CD14-positive monocyte (primary cell): ENCODE data around the gene DLEC1. TPM values are rescaled to one million over a fixed set of nuclear protein-coding genes. Genes with fewer than 3 reads are reported as not detected.

Source experiments
- DNase-seq, 3 donors: peaks; one replicate each; pipeline ENCODE4 v3.0.0-alpha.2; 2011 to 2022
- H2AFZ ChIP-seq: 2 replicates; pipeline ENCODE4 v1.6.0; 2012; ENCODE audit warnings: mild to moderate bottlenecking, low read depth, low read length, inconsistent platforms; ENCODE audit not compliant: insufficient read depth, poor library complexity, severe bottlenecking
- H3K27ac ChIP-seq, 2 donors: 1 replicate in 1 of 2; 2 replicates in 1 of 2; pipeline ENCODE4 v1.5.1; 2012 to 2013; ENCODE audit warnings: low read length in 2 of 2, control low read depth in 1 of 2, inconsistent platforms in 1 of 2, low read depth in 1 of 2, mild to moderate bottlenecking in 1 of 2
- H3K27me3 ChIP-seq, 2 donors: one replicate each; pipeline versions ENCODE4 v1.6.0 to v1.6.1; 2011 to 2013; ENCODE audit warnings: low read length in 2 of 2; ENCODE audit not compliant: control insufficient read depth in 2 of 2, insufficient read depth in 2 of 2
- H3K36me3 ChIP-seq, 2 donors: replicated peaks in 1 of 2; 1 replicate in 1 of 2; 2 replicates in 1 of 2; pipeline versions ENCODE4 v1.5.1 to v1.6.1; 2012 to 2013; ENCODE audit warnings: low read length in 2 of 2, control low read depth in 1 of 2, inconsistent platforms in 1 of 2, mild to moderate bottlenecking in 1 of 2; ENCODE audit not compliant: insufficient read depth in 2 of 2, control insufficient read depth in 1 of 2
- H3K4me1 ChIP-seq, 2 donors: 1 replicate in 1 of 2; 2 replicates in 1 of 2; pipeline versions ENCODE4 v1.5.1 to v1.6.1; 2012 to 2013; ENCODE audit warnings: low read length in 2 of 2, control low read depth in 1 of 2, inconsistent platforms in 1 of 2, mild to moderate bottlenecking in 1 of 2, moderate library complexity in 1 of 2; ENCODE audit not compliant: insufficient read depth in 2 of 2, control insufficient read depth in 1 of 2
- H3K4me2 ChIP-seq: replicated peaks from 2 replicates; pipeline ENCODE3; 2012; ENCODE audit warnings: low read length, moderate library complexity, mild to moderate bottlenecking; ENCODE audit not compliant: poor library complexity, severe bottlenecking; ENCODE audit errors: extremely low read depth
- H3K4me3 ChIP-seq, 3 experiments: fragments of 200-600 bp in 1 of 3; sonication (generic) in 1 of 3; replicated peaks in 1 of 3; 1 replicate in 2 of 3; 2 replicates in 1 of 3; pipeline ENCODE4 v1.5.1; 2011 to 2013; ENCODE audit warnings: low read length in 3 of 3, mild to moderate bottlenecking in 3 of 3, control low read depth in 2 of 3, low read depth in 2 of 3, inconsistent platforms in 1 of 3, moderate library complexity in 1 of 3
- H3K79me2 ChIP-seq: 2 replicates; pipeline ENCODE4 v1.6.0; 2012; ENCODE audit warnings: mild to moderate bottlenecking, control low read depth, inconsistent platforms, low read length, moderate library complexity; ENCODE audit not compliant: insufficient read depth
- H3K9ac ChIP-seq: 2 replicates; pipeline ENCODE4 v1.6.0; 2017; ENCODE audit warnings: low read length, mild to moderate bottlenecking; ENCODE audit not compliant: insufficient read depth, poor library complexity, severe bottlenecking
- H3K9me3 ChIP-seq, 2 donors: replicated peaks in 1 of 2; 1 replicate in 1 of 2; 2 replicates in 1 of 2; pipeline versions ENCODE4 v1.5.1 to v1.6.1; 2012 to 2013; ENCODE audit warnings: low read length in 2 of 2, control low read depth in 1 of 2; ENCODE audit not compliant: control insufficient read depth in 1 of 2, insufficient read depth in 1 of 2
- H4K20me1 ChIP-seq: 2 replicates; pipeline ENCODE4 v1.6.0; 2012; ENCODE audit warnings: mild to moderate bottlenecking, low read length, control low read depth, moderate library complexity; ENCODE audit not compliant: insufficient read depth
- H3K27ac Mint-ChIP-seq, 7 donors: one replicate each; pipeline ENCODE4 v1.8.0; 2020; ENCODE audit warnings: mild to moderate bottlenecking in 7 of 7, mixed read lengths in 7 of 7, moderate library complexity in 6 of 7, inconsistent platforms in 2 of 7
- H3K27me3 Mint-ChIP-seq, 3 donors: one replicate each; pipeline ENCODE4 v1.8.0; 2021 to 2022; ENCODE audit warnings: low read depth in 3 of 3, mild to moderate bottlenecking in 3 of 3, mixed read lengths in 3 of 3, moderate library complexity in 3 of 3, inconsistent platforms in 1 of 3
- H3K36me3 Mint-ChIP-seq, 2 donors: one replicate each; pipeline ENCODE4 v1.8.0; 2020; ENCODE audit warnings: mixed read lengths in 2 of 2, inconsistent platforms in 1 of 2, mild to moderate bottlenecking in 1 of 2
- H3K4me1 Mint-ChIP-seq: one replicate; pipeline ENCODE4 v1.8.0; 2020; ENCODE audit warnings: mild to moderate bottlenecking, mixed read lengths
- H3K4me3 Mint-ChIP-seq, 2 donors: one replicate each; pipeline ENCODE4 v1.8.0; 2020; ENCODE audit warnings: mild to moderate bottlenecking in 2 of 2, mixed read lengths in 2 of 2, moderate library complexity in 1 of 2
- H3K9me3 Mint-ChIP-seq, 7 donors: one replicate each; pipeline ENCODE4 v1.8.0; 2020 to 2022; ENCODE audit warnings: mixed read lengths in 7 of 7, mild to moderate bottlenecking in 6 of 7, moderate library complexity in 6 of 7, inconsistent platforms in 2 of 7
- WGBS: methylation state at CpG from one replicate; pipeline ENCODE4 v1.1.5; 2013; ENCODE audit warnings: missing lambda C conversion rate; ENCODE audit not compliant: insufficient coverage; 5-methylcytosine and 5-hydroxymethylcytosine counted together
- intact Hi-C, 2 donors: fragments of 100-400 bp; cut with micrococcal nuclease; formaldehyde crosslinking; loops; one replicate each; pipeline versions ENCODE4 v1.15.0 to v1.15.1; 2023
- polyA plus RNA-seq, 3 donors: library from polyadenylated mRNA; depleted of rRNA in 1 of 3; unstranded in 2 of 3; stranded (reverse) in 1 of 3; fragments of 300-500 nt in 2 of 3; fragments of >200 nt in 1 of 3; fragmentation: Illumina TruSeq in 2 of 3; gene quantifications; 1 replicate in 2 of 3; 2 replicates in 1 of 3; pipeline ENCODE4 v1.2.3, GENCODE V29; 2012 to 2021
- TF ChIP-seq, protein P1 (sequence below): fragments of 200-600 bp; IDR thresholded peaks from one replicate; pipeline ENCODE4 v1.8.0; 2022; ENCODE audit warnings: antibody characterized with exemption, mild to moderate bottlenecking

The DLEC1 gene
- polyA plus RNA-seq, 3 donors: 0.11 to 0.81 (median 0.14) TPM

DNA sequence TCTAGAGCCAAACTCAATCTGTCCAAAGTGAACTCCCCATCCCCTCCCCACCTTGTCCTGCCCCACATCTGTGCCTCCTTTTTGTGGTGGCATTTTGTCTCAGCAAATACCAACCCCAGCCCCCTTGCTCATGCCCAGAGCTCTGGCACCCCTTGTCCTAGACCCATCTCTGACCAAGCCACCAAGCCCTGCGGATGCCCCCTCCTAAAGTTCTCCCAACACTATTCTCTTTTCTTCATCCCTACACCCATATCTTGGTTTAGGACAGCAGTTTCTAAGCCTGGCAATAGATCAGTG is 80.2 kb downstream of the DLEC1 start:
- Mint-ChIP-seq H3K27ac (peak overlapping the region in 2 of 7 donors; percentile 62 to 81), H3K9me3 (no peaks in the 10 kb centered on the region), H3K36me3 (peaks cover 55 to 64% of the 10 kb centered on the region in 2 donors), H3K4me1 (peaks cover 14% of the 10 kb centered on the region), H3K27me3 (peaks cover 3 to 10% (median 4%) of the 10 kb centered on the region in 3 donors), H3K4me3 (no peak overlapping the region)
- Histone ChIP-seq H4K20me1 (peaks cover 74% of the 10 kb centered on the region), H3K4me1 (peaks cover 0 to 5% of the 10 kb centered on the region in 2 donors), H3K27me3 (no peaks in the 10 kb centered on the region), H3K4me3 (no peak overlapping the region), H3K36me3 (peaks cover 44 to 62% of the 10 kb centered on the region in 2 donors), H3K4me2 (no peak overlapping the region), H3K9me3 (no peaks in the 10 kb centered on the region), H2AFZ (no peak overlapping the region), H3K79me2 (no peaks in the 10 kb centered on the region), H3K9ac (no peak overlapping the region), H3K27ac (no peak overlapping the region)
- 100% methylated on average over 1 of the region's 1 CpG for WGBS
- intact Hi-C loops: loop anchor here (5.0 to 10.0 kb wide), 3 partner anchors 144 to 358 kb away; no protein-coding TSS in a partner anchor
- TF ChIP-seq, protein P1, sequence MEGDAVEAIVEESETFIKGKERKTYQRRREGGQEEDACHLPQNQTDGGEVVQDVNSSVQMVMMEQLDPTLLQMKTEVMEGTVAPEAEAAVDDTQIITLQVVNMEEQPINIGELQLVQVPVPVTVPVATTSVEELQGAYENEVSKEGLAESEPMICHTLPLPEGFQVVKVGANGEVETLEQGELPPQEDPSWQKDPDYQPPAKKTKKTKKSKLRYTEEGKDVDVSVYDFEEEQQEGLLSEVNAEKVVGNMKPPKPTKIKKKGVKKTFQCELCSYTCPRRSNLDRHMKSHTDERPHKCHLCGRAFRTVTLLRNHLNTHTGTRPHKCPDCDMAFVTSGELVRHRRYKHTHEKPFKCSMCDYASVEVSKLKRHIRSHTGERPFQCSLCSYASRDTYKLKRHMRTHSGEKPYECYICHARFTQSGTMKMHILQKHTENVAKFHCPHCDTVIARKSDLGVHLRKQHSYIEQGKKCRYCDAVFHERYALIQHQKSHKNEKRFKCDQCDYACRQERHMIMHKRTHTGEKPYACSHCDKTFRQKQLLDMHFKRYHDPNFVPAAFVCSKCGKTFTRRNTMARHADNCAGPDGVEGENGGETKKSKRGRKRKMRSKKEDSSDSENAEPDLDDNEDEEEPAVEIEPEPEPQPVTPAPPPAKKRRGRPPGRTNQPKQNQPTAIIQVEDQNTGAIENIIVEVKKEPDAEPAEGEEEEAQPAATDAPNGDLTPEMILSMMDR: no peak
- no peak for DNase-seq

DNA sequence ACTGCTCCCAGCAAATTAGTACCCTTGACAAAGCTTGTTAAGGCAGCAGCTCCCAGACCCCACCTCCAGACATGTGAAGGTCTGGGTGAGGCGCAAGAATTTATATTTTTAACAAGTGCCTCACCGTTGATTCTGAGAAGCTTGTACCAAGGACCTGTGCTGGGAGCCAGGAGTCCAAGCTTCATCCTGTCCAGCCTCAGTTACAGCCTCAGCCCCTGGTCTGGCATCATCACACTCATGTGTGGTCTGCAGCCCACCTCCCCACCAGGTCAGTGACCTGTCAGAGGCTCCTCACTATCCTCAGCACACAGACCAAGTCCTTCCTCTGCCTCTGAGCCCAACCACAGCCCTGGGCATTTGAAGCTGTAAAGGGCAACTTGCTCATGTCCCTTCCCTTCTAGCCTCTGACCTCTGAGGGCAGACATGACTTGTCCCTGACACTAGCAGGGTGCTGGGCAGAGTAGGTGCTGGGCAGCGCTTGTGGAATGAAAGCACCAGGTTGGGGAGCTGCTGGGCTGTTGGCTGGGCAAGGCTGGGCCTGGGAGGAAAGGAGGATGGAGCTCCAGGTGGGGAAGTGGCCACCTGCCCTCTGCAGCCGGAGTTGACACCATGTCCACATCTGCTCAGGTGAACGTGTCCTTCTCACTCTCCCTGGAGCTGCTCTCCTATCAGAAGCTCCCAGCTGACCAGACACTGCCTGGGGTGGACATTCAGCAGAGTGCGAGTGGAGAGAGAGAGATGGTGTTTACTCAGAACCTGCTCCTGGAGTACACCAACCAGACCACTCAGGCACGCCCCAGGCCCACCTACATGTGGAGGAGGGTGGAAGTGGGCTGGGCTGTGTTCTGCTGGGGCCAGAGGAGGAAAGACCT is 81.0 kb downstream of the DLEC1 start:
- no peak for DNase-seq
- TF ChIP-seq, protein P1: no peak
- Histone ChIP-seq H3K79me2 (no peaks in the 10 kb centered on the region), H3K9me3 (no peaks in the 10 kb centered on the region), H3K4me3 (no peak overlapping the region), H3K27me3 (no peaks in the 10 kb centered on the region), H3K4me2 (no peak overlapping the region), H3K9ac (no peak overlapping the region), H4K20me1 (peaks cover 82% of the 10 kb centered on the region), H2AFZ (no peak overlapping the region), H3K36me3 (peaks cover 52 to 70% of the 10 kb centered on the region in 2 donors), H3K27ac (peak overlapping the region in 1 of 2 donors; percentile 5), H3K4me1 (peaks cover 0 to 5% of the 10 kb centered on the region in 2 donors)
- intact Hi-C loops: loop anchor here (5.0 to 10.0 kb wide), 3 partner anchors 145 to 357 kb away; no protein-coding TSS in a partner anchor
- Mint-ChIP-seq H3K9me3 (no peaks in the 10 kb centered on the region), H3K4me3 (no peak overlapping the region), H3K27me3 (peaks cover 3 to 10% (median 3%) of the 10 kb centered on the region in 3 donors), H3K4me1 (peaks cover 14% of the 10 kb centered on the region), H3K27ac (peak overlapping the region in 4 of 7 donors; percentile 3 to 46 (median 32)), H3K36me3 (peaks cover 64 to 72% of the 10 kb centered on the region in 2 donors)
- 97% methylated on average over 3 of the region's 7 CpGs for WGBS
